Activated naive CD4-positive, alpha-beta T cell treated with anti-CD3 and anti-CD28 coated beads for 36 hours (primary cell): ENCODE measurements around the gene KIFC3. TPM values are rescaled to one million over a fixed set of nuclear protein-coding genes. Genes with fewer than 3 reads are reported as not detected.
"Not testable (repeated sequence)": the region's sequence is repeated elsewhere in the genome, so short reads cannot be mapped to it uniquely, and the experiment has no call there.

ENCODE experiments used
- CTCF ChIA-PET: fragments of 350-600 bp; sonication (Branson Sonifier 250); formaldehyde crosslinking; loops from one replicate; lab custom pipeline; 2021; ENCODE audit warnings: antibody characterized with exemption; lab: Charles Lee
- DNase-seq: peaks from one replicate; pipeline ENCODE4 v3.0.0-alpha.2; 2020
- H3K27ac Mint-ChIP-seq: one replicate; pipeline ENCODE4 v1.8.0; 2021; ENCODE audit warnings: mild to moderate bottlenecking, mixed read lengths
- H3K27me3 Mint-ChIP-seq: one replicate; pipeline ENCODE4 v1.8.0; 2021; ENCODE audit warnings: low read depth, mixed read lengths
- H3K36me3 Mint-ChIP-seq: one replicate; pipeline ENCODE4 v1.8.0; 2021; ENCODE audit warnings: low read depth, mixed read lengths
- H3K4me1 Mint-ChIP-seq: one replicate; pipeline ENCODE4 v1.8.0; 2021; ENCODE audit warnings: low read depth, mixed read lengths
- H3K4me3 Mint-ChIP-seq: one replicate; pipeline ENCODE4 v1.8.0; 2021; ENCODE audit warnings: mild to moderate bottlenecking, moderate library complexity, mixed read lengths
- H3K9me3 Mint-ChIP-seq: one replicate; pipeline ENCODE4 v1.8.0; 2021; ENCODE audit warnings: mixed read lengths
- intact Hi-C: fragments of 100-400 bp; cut with micrococcal nuclease; formaldehyde crosslinking; loops from one replicate; pipeline ENCODE4 v1.15.1; 2023
- total RNA-seq, 2 experiments: library from RNA; stranded (reverse); gene quantifications; one replicate each; pipeline ENCODE4 v1.2.3, GENCODE V29; 2021

KIFC3 gene
- total RNA-seq, 2 experiments from 2014 or later = 0.12 TPM; not detected in 1

DNA sequence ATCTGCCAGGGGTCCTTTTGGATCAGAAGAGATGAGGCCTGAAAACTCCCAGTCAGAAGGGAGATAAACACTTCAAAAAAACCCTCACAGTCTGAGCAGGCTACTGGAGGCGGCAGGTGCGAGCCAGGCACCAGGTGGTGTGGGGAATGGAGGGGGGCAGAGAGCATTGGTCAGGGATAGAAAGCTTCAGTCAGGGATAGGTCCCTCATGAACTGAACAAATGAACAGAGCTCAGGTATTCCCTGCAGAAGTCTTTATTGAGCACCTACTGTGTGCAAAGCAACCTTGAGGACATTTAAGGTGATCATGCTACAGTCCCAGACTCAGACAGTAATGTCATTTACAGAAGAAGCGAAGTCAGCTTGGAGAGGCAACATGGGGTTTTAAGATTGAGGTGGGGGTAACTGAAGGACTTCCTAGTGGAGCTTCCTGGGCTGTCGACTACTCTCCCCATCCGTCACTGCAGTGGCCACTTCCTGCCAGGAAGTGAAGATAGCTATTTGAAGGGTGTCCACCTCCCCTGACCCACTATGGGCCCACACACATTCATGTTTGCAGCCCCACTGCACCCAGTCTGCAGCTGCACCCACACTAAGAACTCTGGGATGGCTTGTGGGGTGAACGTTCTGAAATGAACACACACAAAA lies 3.2 kb downstream of the KIFC3 start:
- H3K4me3 Mint-ChIP-seq = no peak overlapping the region
- intact Hi-C loops = no loop called here
- CTCF ChIA-PET = interaction anchor here (1.3 kb wide), 1 partner anchor 79 kb away, joined by 3 read pairs; no protein-coding TSS in a partner anchor
- no peak for DNase-seq
- peaks cover 20% of the 10 kb centered on the region for H3K27me3 Mint-ChIP-seq
- peaks cover 23% of the 10 kb centered on the region for H3K4me1 Mint-ChIP-seq
- H3K27ac Mint-ChIP-seq = no peak overlapping the region
- H3K9me3 Mint-ChIP-seq = no peaks in the 10 kb centered on the region
- H3K36me3 Mint-ChIP-seq = no peaks in the 10 kb centered on the region

DNA sequence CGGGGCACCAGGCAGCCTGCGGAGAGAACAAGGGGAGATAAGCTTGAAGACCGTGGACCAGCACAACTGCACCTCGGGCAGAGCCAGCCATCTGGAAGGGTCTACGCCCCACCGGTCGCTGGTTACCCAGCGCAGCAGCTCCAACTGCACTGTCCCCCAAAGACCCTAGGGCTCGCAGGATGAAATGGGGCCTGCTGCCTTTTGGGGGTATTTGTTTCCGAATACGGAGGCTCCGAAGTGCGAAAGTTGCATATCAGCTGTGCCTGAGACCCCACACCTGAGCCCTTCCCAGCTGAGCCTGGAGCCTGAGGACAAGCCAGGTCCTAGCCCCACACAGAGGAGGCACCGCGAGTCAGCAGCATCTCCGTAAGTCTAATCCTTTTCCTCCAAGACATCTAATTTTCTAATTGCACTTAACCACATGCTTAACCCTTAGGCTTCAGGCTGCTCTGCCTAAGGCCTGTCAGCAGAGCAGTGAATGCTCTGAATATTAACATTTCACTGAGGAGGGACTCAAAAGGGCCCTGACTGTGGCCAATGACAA lies 4.0 kb downstream of the KIFC3 start:
- Mint-ChIP-seq H3K27me3 (peaks cover 20% of the 10 kb centered on the region), H3K9me3 (no peaks in the 10 kb centered on the region), H3K4me1 (peaks cover 23% of the 10 kb centered on the region), H3K4me3 (no peak overlapping the region), H3K27ac (no peak overlapping the region), H3K36me3 (no peaks in the 10 kb centered on the region)
- intact Hi-C loops = no loop called here
- CTCF ChIA-PET = no interaction called here
- DNase-seq = no peak

GRCh38 chr16:57797526-57798266 lies 4.6 kb downstream of the KIFC3 start:
- no peak overlapping the region for H3K27ac Mint-ChIP-seq

GRCh38 chr16:57797216-57797525 lies 5.1 kb downstream of the KIFC3 start:
- CTCF ChIA-PET = no interaction called here
- no peak for DNase-seq
- peaks cover 14% of the 10 kb centered on the region for H3K27me3 Mint-ChIP-seq
- H3K4me3 Mint-ChIP-seq = no peak overlapping the region
- H3K9me3 Mint-ChIP-seq = no peaks in the 10 kb centered on the region
- H3K27ac Mint-ChIP-seq = no peak overlapping the region
- H3K36me3 Mint-ChIP-seq = no peaks in the 10 kb centered on the region
- H3K4me1 Mint-ChIP-seq = peaks cover 18% of the 10 kb centered on the region
- intact Hi-C loops = no loop called here

More at GRCh38 chr16:57797526-57798266, 4.6 kb downstream of the KIFC3 start:
- no peaks in the 10 kb centered on the region for H3K9me3 Mint-ChIP-seq
- peaks cover 17% of the 10 kb centered on the region for H3K27me3 Mint-ChIP-seq
- no peak overlapping the region for H3K4me3 Mint-ChIP-seq
- no peak for DNase-seq
- H3K36me3 Mint-ChIP-seq = no peaks in the 10 kb centered on the region
- intact Hi-C loops = no loop called here
- H3K4me1 Mint-ChIP-seq = peaks cover 20% of the 10 kb centered on the region
- CTCF ChIA-PET = no interaction called here

GRCh38 chr16:57796014-57796413 lies 6.3 kb downstream of the KIFC3 start:
- peaks cover 13% of the 10 kb centered on the region for H3K27me3 Mint-ChIP-seq
- peaks cover 18% of the 10 kb centered on the region for H3K4me1 Mint-ChIP-seq
- H3K27ac Mint-ChIP-seq, intact Hi-C loops, H3K9me3 Mint-ChIP-seq, H3K4me3 Mint-ChIP-seq, DNase-seq, H3K36me3 Mint-ChIP-seq: not testable (repeated sequence)
- CTCF ChIA-PET = interaction anchor here (1.2 kb wide), 1 partner anchor 110 kb away, joined by 4 read pairs; no protein-coding TSS in a partner anchor

- no peak overlapping the region for H3K4me3 Mint-ChIP-seq
- DNase-seq = peak; percentile 61
- no peaks in the 10 kb centered on the region for H3K36me3 Mint-ChIP-seq
- H3K27ac Mint-ChIP-seq = no peak overlapping the region
- CTCF ChIA-PET = interaction anchor here (0.5 to 1.2 kb wide), 2 partner anchors 111 to 263 kb away, joined by 3 to 4 read pairs; no protein-coding TSS in a partner anchor
- intact Hi-C loops = loop anchor here (1.0 kb wide), 1 partner anchor 205 kb away; the partner anchor contains the start of gene ZNF319
- H3K4me1 Mint-ChIP-seq = peaks cover 16% of the 10 kb centered on the region
- peaks cover 11% of the 10 kb centered on the region for H3K27me3 Mint-ChIP-seq
- no peaks in the 10 kb centered on the region for H3K9me3 Mint-ChIP-seq
These were observed 6.8 kb downstream of the KIFC3 start for GRCh38 chr16:57795431-57795878.

- intact Hi-C loops = loop anchor here (1.0 kb wide), 1 partner anchor 205 kb away; the partner anchor contains the start of gene ZNF319
- CTCF ChIA-PET = interaction anchor here (0.5 to 1.2 kb wide), 3 partner anchors 205 to 264 kb away, joined by 3 read pairs; no protein-coding TSS in a partner anchor
These were observed 7.4 kb downstream of the KIFC3 start for GRCh38 chr16:57794849-57795430.

GRCh38 chr16:57791893-57792461 lies 10.3 kb downstream of the KIFC3 start:
- CTCF ChIA-PET = no interaction called here
- H3K27me3 Mint-ChIP-seq = peaks cover 2% of the 10 kb centered on the region
- no peaks in the 10 kb centered on the region for H3K9me3 Mint-ChIP-seq
- H3K36me3 Mint-ChIP-seq = no peaks in the 10 kb centered on the region
- no peak for DNase-seq
- intact Hi-C loops = no loop called here
- no peak overlapping the region for H3K4me3 Mint-ChIP-seq
- no peak overlapping the region for H3K27ac Mint-ChIP-seq
- H3K4me1 Mint-ChIP-seq = no peaks in the 10 kb centered on the region

More at GRCh38 chr16:57794849-57795430, 7.4 kb downstream of the KIFC3 start:
- Mint-ChIP-seq H3K4me3 (no peak overlapping the region), H3K9me3 (no peaks in the 10 kb centered on the region), H3K27ac (no peak overlapping the region), H3K27me3 (peaks cover 8% of the 10 kb centered on the region), H3K4me1 (peaks cover 12% of the 10 kb centered on the region), H3K36me3 (no peaks in the 10 kb centered on the region)
- no peak for DNase-seq

DNA sequence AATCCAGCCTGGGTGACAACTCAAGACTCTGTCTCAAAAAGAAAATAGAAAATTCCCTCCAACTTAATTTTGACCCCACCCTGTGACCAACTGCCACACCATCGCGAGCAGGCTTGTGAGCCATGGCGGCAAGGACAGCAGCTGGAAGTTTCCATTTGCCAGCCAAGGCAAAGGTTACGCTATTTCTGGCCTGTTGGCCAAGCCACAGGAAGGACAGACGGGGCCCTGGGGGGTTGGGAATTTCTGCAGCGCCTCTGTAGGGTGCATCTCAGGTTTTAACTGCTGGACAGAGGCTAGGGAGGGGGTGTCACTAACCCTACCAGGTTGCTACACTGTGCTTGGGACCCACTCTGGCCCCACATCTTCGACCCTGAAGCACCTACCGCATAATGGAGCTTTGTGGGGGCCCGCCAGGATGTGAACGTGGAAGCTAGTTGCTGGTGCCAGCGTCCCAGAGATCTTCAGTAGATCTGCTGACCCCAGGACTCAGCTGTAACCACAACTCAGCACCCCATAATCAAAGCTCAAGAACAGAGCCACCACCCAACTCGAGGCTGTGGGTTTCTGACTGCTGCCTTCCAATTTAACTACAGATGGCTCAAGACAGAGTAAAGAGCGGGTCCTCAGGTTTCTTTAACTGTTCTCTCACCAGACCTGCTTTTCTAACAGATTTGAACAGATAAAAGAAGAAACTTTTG lies 10.9 kb downstream of the KIFC3 start:
- no peaks in the 10 kb centered on the region for H3K27me3 Mint-ChIP-seq
- no peak overlapping the region for H3K4me3 Mint-ChIP-seq
- intact Hi-C loops = no loop called here
- no peaks in the 10 kb centered on the region for H3K9me3 Mint-ChIP-seq
- no peaks in the 10 kb centered on the region for H3K4me1 Mint-ChIP-seq
- H3K27ac Mint-ChIP-seq = no peak overlapping the region
- no peak for DNase-seq
- CTCF ChIA-PET = no interaction called here
- no peaks in the 10 kb centered on the region for H3K36me3 Mint-ChIP-seq

DNA sequence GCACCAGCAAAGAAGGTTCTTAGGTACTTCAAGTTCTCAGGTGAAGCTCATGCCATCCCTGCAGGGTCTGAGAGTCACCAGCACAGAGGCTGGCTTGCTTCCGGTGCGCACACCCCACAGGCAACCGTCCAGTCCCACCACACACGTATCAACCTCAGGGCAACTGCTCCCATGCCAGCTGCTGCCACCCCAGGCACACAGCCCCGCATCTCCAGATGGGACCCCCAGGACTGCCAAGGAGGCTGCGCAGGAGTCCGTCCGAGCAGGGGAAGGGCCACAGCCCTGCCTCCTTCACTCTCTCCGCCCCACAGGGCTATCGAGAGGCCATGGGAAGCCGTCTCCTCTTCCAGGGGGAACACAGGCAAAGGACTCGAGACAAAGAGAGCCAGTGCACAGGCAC lies 13.3 kb downstream of the KIFC3 start:
- H3K4me3 Mint-ChIP-seq = no peak overlapping the region
- intact Hi-C loops = no loop called here
- no peaks in the 10 kb centered on the region for H3K9me3 Mint-ChIP-seq
- no peaks in the 10 kb centered on the region for H3K36me3 Mint-ChIP-seq
- CTCF ChIA-PET = interaction anchor here (0.7 kb wide), 1 partner anchor 28 kb away, joined by 3 read pairs; no protein-coding TSS in a partner anchor
- H3K27ac Mint-ChIP-seq = no peak overlapping the region
- DNase-seq = no peak
- H3K27me3 Mint-ChIP-seq = no peaks in the 10 kb centered on the region
- H3K4me1 Mint-ChIP-seq = no peaks in the 10 kb centered on the region

- DNase-seq = no peak
- CTCF ChIA-PET = interaction anchor here (0.7 kb wide), 1 partner anchor 28 kb away, joined by 3 read pairs; no protein-coding TSS in a partner anchor
- no peaks in the 10 kb centered on the region for H3K9me3 Mint-ChIP-seq
- no peak overlapping the region for H3K4me3 Mint-ChIP-seq
- intact Hi-C loops = no loop called here
- H3K27me3 Mint-ChIP-seq = no peaks in the 10 kb centered on the region
- no peaks in the 10 kb centered on the region for H3K36me3 Mint-ChIP-seq
- no peaks in the 10 kb centered on the region for H3K4me1 Mint-ChIP-seq
- H3K27ac Mint-ChIP-seq = no peak overlapping the region
These were observed 13.9 kb downstream of the KIFC3 start for GRCh38 chr16:57788252-57788841.
